Neural crest cell (in vitro differentiated cells): ENCODE measurements around the gene RBP2. TPM values are rescaled to one million over a fixed set of nuclear protein-coding genes. Genes with fewer than 3 reads are reported as not detected.
"Not testable (repeated sequence)": the region's sequence is repeated elsewhere in the genome, so short reads cannot be mapped to it uniquely, and the experiment has no call there.

Experiments
- DNase-seq: peaks from one replicate; pipeline ENCODE4 v3.0.0; 2021; ENCODE audit warnings: low read depth, mixed read lengths, low spot score
- H3K27ac Mint-ChIP-seq: one replicate; pipeline ENCODE4 v1.8.0; 2021; ENCODE audit warnings: mild to moderate bottlenecking, mixed read lengths; ENCODE audit not compliant: unreplicated experiment
- H3K27me3 Mint-ChIP-seq: 2 replicates; pipeline ENCODE4 v1.8.0; 2021; ENCODE audit warnings: low read depth, mild to moderate bottlenecking, mixed read lengths
- H3K36me3 Mint-ChIP-seq: 2 replicates; pipeline ENCODE4 v1.8.0; 2021; ENCODE audit warnings: low read depth, mild to moderate bottlenecking, mixed read lengths
- H3K4me1 Mint-ChIP-seq: 2 replicates; pipeline ENCODE4 v1.8.0; 2021; ENCODE audit warnings: mixed read lengths
- H3K4me3 Mint-ChIP-seq: one replicate; pipeline ENCODE4 v1.8.0; 2021; ENCODE audit warnings: mild to moderate bottlenecking, mixed read lengths
- H3K9me3 Mint-ChIP-seq: 2 replicates; pipeline ENCODE4 v1.8.0; 2021; ENCODE audit warnings: mixed read lengths
- CTCF ChIP-seq: fragments of 200-600 bp; sonication (generic); conservative IDR thresholded peaks from 2 replicates; pipeline ENCODE4 v1.5.0; 2021; ENCODE audit warnings: antibody characterized with exemption, mild to moderate bottlenecking
- total RNA-seq: library from RNA; stranded (reverse); gene quantifications from 2 replicates; pipeline ENCODE4 v1.2.1, GENCODE V29; 2021

Gene RBP2
- total RNA-seq, 1 donor from 2014 or later, result not detected

GRCh38 chr3:139414608-139415224 is 61.6 kb downstream of the RBP2 start:
- H3K27ac Mint-ChIP-seq, result no peak overlapping the region
- peaks cover 38% of the 10 kb centered on the region for H3K9me3 Mint-ChIP-seq
- no peaks in the 10 kb centered on the region for H3K27me3 Mint-ChIP-seq
- no peak for DNase-seq
- peaks cover 40% of the 10 kb centered on the region for H3K36me3 Mint-ChIP-seq
- H3K4me1 Mint-ChIP-seq, result no peaks in the 10 kb centered on the region
- no peak overlapping the region for H3K4me3 Mint-ChIP-seq
- TF ChIP-seq CTCF, result no peak

- not testable (repeated sequence) for H3K27ac Mint-ChIP-seq, H3K27me3 Mint-ChIP-seq, H3K4me1 Mint-ChIP-seq, H3K4me3 Mint-ChIP-seq, DNase-seq
- peaks cover 46% of the 10 kb centered on the region for H3K36me3 Mint-ChIP-seq
- peaks cover 45% of the 10 kb centered on the region for H3K9me3 Mint-ChIP-seq
These were observed 63.4 kb downstream of the RBP2 start for GRCh38 chr3:139412891-139413290.

Other genes with a start within 250 kb of the RBP2 start
- gene MRPS22, start 132.5 kb downstream of the RBP2 start, total RNA-seq, result 45.3 and 46.0 TPM in 2 replicates
- 113 and 114 TPM in 2 replicates for gene COPB2, start 86.9 kb downstream of the RBP2 start, total RNA-seq
- gene RBP1, start 63.2 kb upstream of the RBP2 start, total RNA-seq, result 97.8 and 105 TPM in 2 replicates
- gene NMNAT3, start 201.5 kb upstream of the RBP2 start, total RNA-seq, result 2.1 and 2.5 TPM in 2 replicates